ENCODE results near the gene ATRN.
"Not testable (repeated sequence)": the region's sequence is repeated elsewhere in the genome, so short reads cannot be mapped to it uniquely, and the experiment has no call there.

Gene ATRN

GRCh38 chr20:3521852-3522740 lies 51.3 kb downstream of the ATRN start:
- DNase-seq: no peak

- not testable (repeated sequence) for DNase-seq
Observed at GRCh38 chr20:3524696-3525095, 53.9 kb downstream of the ATRN start.

GRCh38 chr20:3532089-3532615 lies 61.3 kb downstream of the ATRN start:
- no peak for DNase-seq

- DNase-seq: not testable (repeated sequence)
Observed at GRCh38 chr20:3537733-3538132, 66.9 kb downstream of the ATRN start.

GRCh38 chr20:3539311-3540107 lies 68.7 kb downstream of the ATRN start:
- DNase-seq: no peak

GRCh38 chr20:3541887-3542721 lies 71.3 kb downstream of the ATRN start:
- no peak for DNase-seq

GRCh38 chr20:3543901-3544507 lies 73.2 kb downstream of the ATRN start:
- peak; percentile 73 for DNase-seq

- no peak for DNase-seq
Observed at GRCh38 chr20:3545401-3545925, 74.6 kb downstream of the ATRN start.

- DNase-seq: no peak
Observed at GRCh38 chr20:3547906-3548305, 77.1 kb downstream of the ATRN start.

GRCh38 chr20:3550837-3551236 lies 80.0 kb downstream of the ATRN start:
- no peak for DNase-seq

- DNase-seq: peak; percentile 14
Observed at GRCh38 chr20:3551681-3552434, 81.0 kb downstream of the ATRN start.

GRCh38 chr20:3553663-3554062 lies 82.8 kb downstream of the ATRN start:
- no peak for DNase-seq

- no peak for DNase-seq
Observed at GRCh38 chr20:3557237-3557785, 86.5 kb downstream of the ATRN start.

GRCh38 chr20:3559231-3559630 lies 88.4 kb downstream of the ATRN start:
- DNase-seq: no peak

- no peak for DNase-seq
Observed at GRCh38 chr20:3559637-3560036, 88.8 kb downstream of the ATRN start.

- no peak for DNase-seq
Observed at GRCh38 chr20:3560162-3560561, 89.3 kb downstream of the ATRN start.

GRCh38 chr20:3560578-3560977 lies 89.8 kb downstream of the ATRN start:
- DNase-seq: no peak

GRCh38 chr20:3563133-3563532 lies 92.3 kb downstream of the ATRN start:
- no peak for DNase-seq

- DNase-seq: peak; percentile 17
Observed at GRCh38 chr20:3563548-3564177, 92.8 kb downstream of the ATRN start.

- DNase-seq: no peak
Observed at GRCh38 chr20:3565851-3566250, 95.0 kb downstream of the ATRN start.

GRCh38 chr20:3572151-3572550 lies 101.3 kb downstream of the ATRN start:
- DNase-seq: no peak
